ENCODE results near the gene CRYAB.
"Not testable (repeated sequence)": the region's sequence is repeated elsewhere in the genome, so short reads cannot be mapped to it uniquely, and the experiment has no call there.

CRYAB gene

DNA sequence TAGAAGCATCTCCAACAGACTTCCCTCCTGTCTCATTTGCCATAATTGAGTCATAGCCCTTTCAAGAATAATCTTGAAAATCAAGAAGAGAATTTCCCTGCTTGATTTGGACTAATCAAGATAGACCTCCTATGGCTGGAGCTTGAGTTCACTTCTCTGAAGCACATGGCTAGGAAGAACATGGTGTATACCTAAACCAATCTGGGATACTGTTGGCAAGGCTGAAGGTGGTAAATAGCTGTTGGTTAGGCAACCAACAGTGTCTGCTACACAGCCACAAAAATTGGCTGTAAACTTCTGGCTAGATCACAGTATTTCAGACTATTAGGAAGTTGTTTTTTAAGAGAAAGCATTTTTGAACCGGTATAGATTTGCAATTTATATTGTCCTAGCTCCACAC is 4.9 kb downstream of the CRYAB start:
- DNase-seq, result no peak

DNA sequence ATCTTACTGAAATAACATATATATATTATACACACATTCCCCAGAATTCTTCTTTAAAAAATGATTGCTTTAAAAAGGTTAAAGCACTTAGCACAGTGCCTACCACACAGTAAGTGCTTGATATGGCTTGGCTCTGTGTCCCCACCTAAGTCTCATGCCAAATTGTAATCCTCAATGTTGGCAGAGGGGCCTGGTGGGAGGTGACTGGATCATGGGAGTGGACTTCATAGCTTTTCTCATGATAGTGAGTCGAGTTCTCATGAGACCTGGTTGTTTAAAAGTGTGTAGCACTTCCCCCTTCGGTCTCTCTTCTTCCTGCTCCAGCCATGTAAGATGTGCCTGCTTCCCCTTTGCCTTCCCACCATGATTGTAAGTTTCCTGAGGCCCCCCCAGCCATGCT is 6.2 kb downstream of the CRYAB start:
- no peak for DNase-seq

DNA sequence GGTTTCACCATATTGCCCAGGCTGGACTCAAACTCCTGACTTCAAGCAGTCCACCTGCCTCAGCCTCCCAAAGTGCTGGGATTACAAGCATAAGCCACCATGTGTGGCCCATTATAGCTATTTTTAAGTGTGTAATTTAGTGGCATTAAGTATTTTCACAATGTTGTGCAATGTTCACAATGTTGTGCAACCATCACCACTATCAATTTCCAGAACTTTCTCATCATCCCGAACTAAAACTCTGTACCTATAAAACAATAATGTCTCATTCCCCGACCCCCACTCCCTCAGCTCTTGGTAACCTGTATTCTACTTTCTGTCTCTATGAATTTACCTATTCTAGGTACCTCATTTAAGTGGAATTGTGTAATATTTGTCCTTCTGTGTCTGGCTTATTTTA is 24.7 kb downstream of the CRYAB start:
- DNase-seq, result no peak

DNA sequence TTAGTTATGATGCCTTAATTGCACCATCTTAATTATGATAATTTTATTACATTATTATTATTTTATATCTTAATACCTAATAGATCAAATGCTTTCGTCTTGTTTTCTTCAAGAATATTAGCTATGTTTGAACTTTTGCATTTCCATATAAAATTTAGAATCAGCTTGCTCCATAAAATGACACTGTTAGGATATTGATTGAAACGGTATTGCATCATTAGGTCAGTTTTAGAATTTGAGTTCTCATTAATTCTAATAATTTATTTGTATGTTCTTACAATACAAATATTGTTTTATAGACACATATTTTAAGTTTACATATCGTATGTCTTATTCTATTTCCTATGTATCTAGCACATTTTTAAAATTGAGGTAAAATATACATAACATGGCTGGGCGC is 25.5 kb downstream of the CRYAB start:
- DNase-seq, result no peak

DNA sequence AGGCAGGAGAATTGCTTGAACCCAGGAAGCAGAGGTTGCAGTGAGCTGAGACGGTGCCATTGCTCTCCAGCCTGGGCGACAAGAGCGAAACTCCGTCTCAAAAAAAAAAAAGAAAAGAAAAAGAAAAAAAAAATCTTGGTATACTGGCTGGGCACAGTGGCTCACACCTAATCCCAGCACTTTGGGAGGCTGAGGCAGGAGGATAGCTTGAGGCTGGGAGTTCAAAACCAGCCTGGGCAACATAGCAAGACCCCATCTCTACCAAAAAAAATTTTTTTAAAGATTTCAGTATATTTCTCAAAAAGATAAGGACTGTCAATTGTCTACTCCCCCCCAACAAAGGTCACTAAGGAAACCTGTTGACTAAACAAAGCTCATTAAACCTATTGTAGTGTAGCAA is 26.5 kb downstream of the CRYAB start:
- not testable (repeated sequence) for DNase-seq

DNA sequence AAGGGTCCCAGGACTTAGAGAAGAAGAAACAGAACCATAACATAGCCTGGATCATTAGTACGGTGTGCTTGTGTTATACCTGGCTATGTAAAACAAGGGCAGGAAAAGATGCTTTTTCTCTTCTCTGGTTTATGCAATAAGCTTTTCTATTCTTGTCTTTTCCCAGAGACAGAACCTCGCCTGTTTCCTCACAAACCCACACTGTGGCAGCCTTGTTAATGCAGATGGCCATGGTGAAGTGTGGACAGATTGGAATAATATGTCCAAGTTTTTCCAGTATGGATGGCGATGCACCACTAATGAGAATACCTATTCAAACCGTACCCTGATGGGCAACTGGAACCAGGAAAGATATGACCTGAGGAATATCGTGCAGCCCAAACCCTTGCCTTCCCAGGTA is 29.4 kb downstream of the CRYAB start:
- DNase-seq, result no peak

DNA sequence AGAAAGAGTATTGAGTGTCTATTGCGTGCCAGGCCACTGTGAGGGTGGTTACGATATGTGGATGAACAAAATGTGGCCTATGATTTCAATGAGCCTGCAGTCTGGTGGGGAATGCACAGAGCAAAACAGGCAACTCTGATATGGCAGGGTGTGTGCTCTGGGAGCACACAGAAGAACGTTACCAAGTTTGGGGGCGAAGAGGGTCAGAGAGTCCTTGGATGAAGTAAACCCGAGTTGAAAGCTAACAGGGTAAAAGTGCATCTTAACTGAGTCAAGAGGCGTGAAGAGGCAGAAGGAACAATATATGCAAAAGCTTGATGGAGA is 32.0 kb downstream of the CRYAB start:
- no peak for DNase-seq

DNA sequence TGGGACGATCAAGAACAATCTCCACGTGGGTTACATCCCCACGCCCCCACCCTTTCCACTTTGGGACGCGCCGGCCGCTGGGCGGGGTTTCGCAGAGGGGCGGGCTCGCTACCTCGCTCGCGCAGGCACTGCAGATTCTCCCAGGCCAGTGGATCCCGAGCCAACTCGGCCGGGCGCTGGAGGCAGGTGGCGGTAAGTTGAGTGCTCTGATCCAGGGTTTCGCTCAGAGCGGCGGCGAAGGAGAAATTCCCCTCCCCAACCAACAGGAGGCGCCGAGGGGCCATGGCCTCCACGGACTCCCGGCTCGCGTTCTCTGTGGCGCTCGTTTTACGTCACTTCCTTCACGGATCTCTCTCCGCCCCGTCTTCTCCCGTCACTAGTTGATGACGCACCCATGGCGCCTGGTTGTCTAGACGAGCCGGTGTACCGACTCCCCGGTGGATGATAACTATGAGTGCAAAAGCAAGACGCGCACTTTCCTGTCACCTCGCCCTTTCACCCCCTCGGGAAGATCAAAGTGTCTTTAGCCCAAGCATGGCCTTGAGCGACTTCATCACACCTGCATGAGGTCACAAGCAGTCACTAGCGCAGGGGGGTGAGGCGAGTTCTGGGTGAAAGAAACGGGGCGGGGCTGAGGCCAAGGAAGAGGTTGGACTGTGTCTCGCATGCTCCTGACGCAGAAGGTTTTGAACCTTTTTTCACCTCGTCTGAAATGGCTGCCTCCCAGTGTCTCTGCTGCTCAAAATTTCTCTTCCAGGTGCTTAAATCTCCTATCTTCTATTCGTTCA is 32.5 kb downstream of the CRYAB start, which contains the start of the genes CFAP68 and FDXACB1:
TSS of gene CFAP68 (plus strand) at position 693 of the 788 bp plus-strand sequence. CDS start at position 713, 20 bp downstream.
TSS of gene FDXACB1 (minus strand) at position 317 of the 788 bp plus-strand sequence. CDS start at position 284, 33 bp downstream.
- DNase-seq, result peak; percentile 96

DNA sequence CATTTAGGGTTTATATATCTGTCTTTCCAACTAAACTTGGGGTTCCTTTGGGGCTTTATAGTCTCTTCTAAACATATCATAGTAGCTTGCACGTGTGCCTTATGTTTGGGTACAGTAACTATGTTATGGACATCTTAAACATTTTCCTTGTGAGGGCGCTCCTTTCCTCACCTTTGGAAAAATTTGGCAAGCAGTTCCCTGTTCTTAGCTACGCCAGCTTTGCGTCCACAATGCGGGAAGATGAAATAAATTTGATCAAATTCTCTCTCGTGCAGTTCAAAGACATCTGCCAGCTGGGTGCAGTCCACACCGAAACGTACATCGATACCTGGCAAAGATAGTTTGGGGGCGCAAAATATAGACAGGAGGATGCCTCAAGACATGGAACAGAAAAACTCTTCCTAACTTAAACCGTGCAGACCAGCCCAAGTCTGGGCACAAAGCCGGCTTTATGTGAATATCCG is 33.2 kb downstream of the CRYAB start:
- DNase-seq, result peak; percentile 40

DNA sequence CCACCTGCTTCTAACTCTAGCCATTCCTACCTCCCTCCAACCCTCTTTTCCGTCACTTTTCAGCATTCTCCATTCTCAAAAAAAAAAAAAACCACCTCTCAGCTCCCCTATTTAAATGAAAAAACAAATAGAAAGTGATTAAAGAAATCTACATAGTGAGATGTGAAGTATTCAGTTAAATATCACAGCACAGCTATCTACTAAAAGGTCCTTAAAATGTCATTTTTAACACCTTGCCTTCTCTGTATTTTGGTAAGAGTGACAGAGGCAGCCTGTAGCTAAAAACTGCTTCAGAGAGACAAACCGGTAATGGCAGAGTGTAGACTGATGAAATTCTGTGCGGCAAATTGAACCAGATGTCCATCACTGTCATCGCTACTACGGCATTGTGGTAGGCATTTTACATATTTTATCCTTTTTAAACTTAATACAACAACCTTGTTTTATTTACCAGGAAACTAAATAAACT is 39.8 kb downstream of the CRYAB start:
- peak; percentile 42 for DNase-seq

DNA sequence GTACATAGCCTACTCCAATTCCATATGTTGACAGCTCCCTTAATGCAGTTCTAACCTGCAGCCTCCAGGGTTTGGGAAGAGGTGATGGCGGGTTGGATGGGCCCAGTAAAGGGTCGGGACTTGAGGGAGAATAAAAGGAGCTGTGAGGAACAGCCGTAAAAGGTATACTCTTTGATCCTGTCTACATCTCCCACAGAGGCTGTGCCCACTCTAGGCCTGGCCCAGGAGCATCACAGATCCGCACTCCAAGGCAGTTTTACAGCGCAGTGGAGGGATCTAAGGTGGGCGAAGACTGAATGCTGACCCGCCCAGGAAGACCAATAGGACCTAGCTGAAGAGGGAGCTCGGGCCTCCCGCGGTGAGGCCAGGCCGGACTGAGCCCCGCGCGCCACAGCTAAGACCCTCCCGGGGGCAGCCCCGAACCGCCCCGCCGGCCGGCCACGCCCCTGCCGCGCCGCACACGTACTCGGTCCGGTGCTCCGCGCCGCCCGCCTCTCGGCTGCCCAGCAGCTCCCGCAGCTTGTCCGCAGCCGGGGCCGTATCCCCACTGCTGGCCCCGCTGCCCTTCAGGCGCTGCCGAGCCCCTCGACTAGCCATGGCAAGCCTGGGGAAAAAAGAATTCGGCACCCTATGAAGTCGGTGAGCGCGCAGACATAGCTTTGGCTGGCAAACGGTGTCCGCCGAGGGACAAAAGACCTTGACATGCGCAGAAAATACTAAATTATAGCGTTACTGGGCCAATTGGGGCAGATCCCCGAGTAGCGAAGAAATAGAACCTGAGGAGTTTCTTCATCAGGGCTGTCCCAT is 40.5 kb downstream of the CRYAB start, which contains the start of gene ALG9:
TSS of gene ALG9 (minus strand) at position 696 of the 807 bp plus-strand sequence. CDS start at position 597, 99 bp downstream.
- DNase-seq, result peak; percentile 65

DNA sequence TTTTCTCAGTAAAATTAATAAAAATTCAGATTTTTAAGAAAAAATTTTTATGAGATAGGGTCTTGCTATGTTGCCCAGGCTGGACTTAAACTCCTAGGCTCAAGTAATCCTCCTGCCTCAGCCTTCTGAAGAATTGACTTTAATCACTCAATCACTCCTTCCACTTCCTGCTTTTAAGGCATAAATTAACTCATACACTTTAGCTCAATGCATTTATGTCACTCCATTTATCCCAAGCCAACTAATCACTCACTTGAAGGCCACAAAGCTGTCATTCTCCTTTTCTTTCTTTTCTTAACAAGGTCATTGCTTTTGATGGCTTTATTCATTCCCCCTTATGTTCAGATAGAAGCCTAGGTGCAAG is 41.1 kb downstream of the CRYAB start:
- DNase-seq, result no peak

DNA sequence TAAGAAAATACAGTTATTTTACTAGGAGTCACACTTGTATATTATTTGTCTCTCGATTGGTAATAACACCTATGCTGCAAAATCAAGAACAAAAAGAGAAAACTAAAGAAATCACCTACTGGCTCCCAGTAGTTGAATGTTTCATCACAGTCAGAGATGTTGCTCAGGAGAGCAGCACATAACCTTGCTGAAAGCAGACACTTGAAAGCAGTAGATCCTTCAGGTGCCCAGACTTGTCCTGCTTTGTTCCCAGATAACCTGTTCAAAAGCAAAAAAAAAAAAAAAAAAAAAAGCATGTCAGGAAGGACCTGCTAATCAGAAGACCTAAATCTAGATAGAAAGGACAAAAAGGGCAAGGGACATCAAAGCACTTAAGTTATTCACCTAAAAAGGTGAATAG is 41.5 kb downstream of the CRYAB start:
- no peak for DNase-seq

DNA sequence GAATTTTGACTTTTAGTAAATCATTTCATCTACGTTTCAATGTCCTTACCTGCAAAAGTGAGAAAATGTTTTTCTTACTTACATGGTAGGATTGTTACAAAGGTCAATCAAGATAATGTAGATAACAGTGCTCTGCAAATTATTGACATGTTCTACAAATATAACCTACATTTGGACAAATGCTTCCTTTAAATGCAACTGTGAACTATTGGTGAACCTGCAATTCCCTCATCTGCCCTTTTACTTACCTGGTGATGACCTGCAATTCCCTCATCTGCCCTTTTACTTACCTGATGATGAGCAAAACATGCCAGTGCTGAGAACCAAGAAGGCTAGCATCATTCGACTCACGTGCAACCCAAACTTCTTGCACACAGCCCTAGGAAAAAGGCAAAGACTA is 51.3 kb downstream of the CRYAB start:
- no peak for DNase-seq

Data from midbrain (tissue), 1 donor.